Aorta (tissue), 5 donors: ENCODE measurements around the gene STX3. TPM values are rescaled to one million over a fixed set of nuclear protein-coding genes. Genes with fewer than 3 reads are reported as not detected.

ENCODE experiments used
- ATAC-seq: fragments of 200-7000 bp; cut with Tn5 transposase; one replicate; pipeline ENCODE4 v1.9.1; 2022; ENCODE audit warnings: moderate library complexity; ENCODE audit not compliant: low FRiP score
- DNase-seq, 2 donors: peaks; one replicate each; pipeline ENCODE4 v3.0.0-alpha.2; 2020
- H3K27ac ChIP-seq, 2 donors: one replicate each; pipeline ENCODE4 v1.5.1; 2013; ENCODE audit warnings: low read length in 2 of 2, mild to moderate bottlenecking in 2 of 2, moderate library complexity in 2 of 2, control low read depth in 1 of 2, inconsistent platforms in 1 of 2, low read depth in 1 of 2
- H3K27me3 ChIP-seq, 2 donors: one replicate each; pipeline ENCODE4 v1.6.1; 2013; ENCODE audit warnings: control low read depth in 1 of 2, low read length in 1 of 2, mild to moderate bottlenecking in 1 of 2, moderate library complexity in 1 of 2; ENCODE audit not compliant: insufficient read depth in 2 of 2, control insufficient read depth in 1 of 2
- H3K36me3 ChIP-seq, 2 donors: one replicate each; pipeline ENCODE4 v1.6.1; 2013; ENCODE audit warnings: control low read depth in 1 of 2, low read length in 1 of 2, mild to moderate bottlenecking in 1 of 2; ENCODE audit not compliant: insufficient read depth in 2 of 2, control insufficient read depth in 1 of 2
- H3K4me1 ChIP-seq, 2 donors: one replicate each; pipeline ENCODE4 v1.6.1; 2013; ENCODE audit warnings: low read length in 2 of 2, control low read depth in 1 of 2, mild to moderate bottlenecking in 1 of 2, moderate library complexity in 1 of 2; ENCODE audit not compliant: insufficient read depth in 2 of 2, control insufficient read depth in 1 of 2
- H3K4me3 ChIP-seq, 2 donors: one replicate each; pipeline ENCODE4 v1.5.1; 2013; ENCODE audit warnings: low read length in 2 of 2, control low read depth in 1 of 2, mild to moderate bottlenecking in 1 of 2
- H3K9me3 ChIP-seq: one replicate; pipeline ENCODE4 v1.6.1; 2013; ENCODE audit warnings: mild to moderate bottlenecking, low read length; ENCODE audit not compliant: control insufficient read depth
- WGBS, 2 donors: extraction: QIAGEN DNeasy Blood & Tissue Kit; methylation state at CpG; one replicate each; pipeline ENCODE4 v1.1.7; 2013; 5-methylcytosine and 5-hydroxymethylcytosine counted together
- intact Hi-C, 2 donors: fragments of 100-400 bp; cut with DNase I; formaldehyde crosslinking; loops; one replicate each; pipeline versions ENCODE4 v1.14.2 to v1.15.0; 2022
- polyA plus RNA-seq, 2 donors: library from polyadenylated mRNA; stranded (reverse); fragments of 200-250 nt; gene quantifications; one replicate each; pipeline ENCODE4 v1.2.3, GENCODE V29; 2013
- total RNA-seq, 2 donors: library from RNA; stranded (reverse); fragmentation: NEBNext Ultra II Directional; extraction: Animal tissue kit (Norgen Biotek cat#: 25700); gene quantifications; one replicate each; pipeline ENCODE4 v1.2.1, GENCODE V29; 2021
- donor health status: healthy with polysubstance abuse.
- donor health status: Bipolar disorder and iron deficiency.
- donor health status: DM: no; HTN: no; CAD: no.
- donor health status: DM: no; HTN: no; CAD: no.
- donor health status: DM: yes; HTN: yes; CAD: no.

STX3 gene
- total and polyA plus RNA-seq, 4 donors, result 12.7 to 23.2 (median 21.7) TPM

DNA sequence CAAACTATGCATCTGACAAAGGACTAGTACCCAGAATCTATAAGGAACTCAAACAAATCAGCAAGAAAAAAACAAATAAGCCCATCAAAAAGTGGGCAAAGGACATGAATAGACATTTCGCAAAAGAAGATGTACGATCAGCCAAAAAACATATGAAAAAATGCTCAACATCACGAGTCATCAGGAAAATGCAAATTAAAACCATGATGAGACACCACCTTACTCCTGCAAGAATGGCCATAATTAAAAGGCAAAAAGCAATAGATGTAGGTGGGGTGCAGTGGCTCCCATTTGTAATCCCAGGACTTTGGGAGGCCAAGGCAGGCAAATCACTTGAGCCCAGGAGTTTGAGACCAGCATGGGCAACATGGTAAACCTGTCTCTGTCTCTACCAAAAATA, 31.1 kb upstream of the STX3 start:
- intact Hi-C loops, result no loop called here
- Histone ChIP-seq H3K4me3 (no peak overlapping the region), H3K9me3 (no peaks in the 10 kb centered on the region), H3K36me3 (no peaks in the 10 kb centered on the region), H3K4me1 (no peaks in the 10 kb centered on the region), H3K27ac (no peak overlapping the region), H3K27me3 (no peaks in the 10 kb centered on the region)
- 78 to 86% methylated on average over 3 of the region's 3 CpGs for WGBS, 2 donors
- ATAC-seq (no peak), DNase-seq (no peak)

DNA sequence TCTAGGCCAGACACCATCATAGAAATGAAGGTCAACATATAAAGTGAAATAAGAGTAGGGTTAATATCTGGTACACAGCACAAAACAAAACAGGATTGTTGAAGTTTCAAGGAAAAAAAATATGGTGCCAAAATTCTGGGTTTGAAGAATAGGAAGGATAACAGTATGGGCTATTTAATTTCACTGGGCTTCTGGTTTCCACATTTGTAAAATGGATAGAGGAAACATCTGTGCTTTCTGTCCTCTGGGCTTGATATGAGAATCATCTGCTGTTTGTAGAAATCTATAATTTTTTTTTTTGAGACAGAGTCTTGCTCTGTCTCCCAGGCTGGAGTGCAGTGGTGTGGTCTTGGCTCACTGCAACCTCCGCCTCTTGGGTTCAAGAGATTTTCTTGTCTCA, 27.8 kb upstream of the STX3 start:
- intact Hi-C loops, result no loop called here
- Histone ChIP-seq H3K36me3 (no peaks in the 10 kb centered on the region), H3K27me3 (no peaks in the 10 kb centered on the region), H3K4me1 (no peaks in the 10 kb centered on the region), H3K9me3 (no peaks in the 10 kb centered on the region), H3K4me3 (no peak overlapping the region), H3K27ac (no peak overlapping the region)
- DNase-seq (no peak), ATAC-seq (no peak)
- WGBS, 2 donors, result 91% methylated on average over 1 of the region's 1 CpG

DNA sequence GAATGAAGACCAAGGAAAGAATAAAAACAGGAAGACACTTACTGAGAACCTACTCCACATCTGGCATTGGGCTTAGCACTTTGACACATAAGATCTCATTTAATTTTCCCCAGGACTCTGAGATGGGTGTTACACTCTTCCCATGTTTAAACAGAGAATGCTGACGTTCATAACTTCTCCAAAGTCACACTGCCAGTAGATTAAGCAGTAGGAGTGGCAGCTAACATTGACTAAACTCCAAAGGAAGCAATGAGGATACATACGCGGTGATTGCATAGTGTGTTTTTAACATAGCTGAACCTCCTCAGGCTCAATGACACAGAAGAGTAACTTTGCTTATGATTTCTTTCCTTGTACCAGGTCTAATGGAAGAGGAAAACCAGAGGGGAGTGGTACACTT, 27.0 kb upstream of the STX3 start:
- H3K4me3 ChIP-seq, result no peak overlapping the region
- no peaks in the 10 kb centered on the region for H3K36me3 ChIP-seq
- H3K27me3 ChIP-seq, result no peaks in the 10 kb centered on the region
- ATAC-seq (no peak), DNase-seq (no peak)
- WGBS, 2 donors, result 76 to 77% methylated on average over 3 of the region's 3 CpGs
- no peak overlapping the region for H3K27ac ChIP-seq
- intact Hi-C loops, result no loop called here
- no peaks in the 10 kb centered on the region for H3K4me1 ChIP-seq
- no peaks in the 10 kb centered on the region for H3K9me3 ChIP-seq

DNA sequence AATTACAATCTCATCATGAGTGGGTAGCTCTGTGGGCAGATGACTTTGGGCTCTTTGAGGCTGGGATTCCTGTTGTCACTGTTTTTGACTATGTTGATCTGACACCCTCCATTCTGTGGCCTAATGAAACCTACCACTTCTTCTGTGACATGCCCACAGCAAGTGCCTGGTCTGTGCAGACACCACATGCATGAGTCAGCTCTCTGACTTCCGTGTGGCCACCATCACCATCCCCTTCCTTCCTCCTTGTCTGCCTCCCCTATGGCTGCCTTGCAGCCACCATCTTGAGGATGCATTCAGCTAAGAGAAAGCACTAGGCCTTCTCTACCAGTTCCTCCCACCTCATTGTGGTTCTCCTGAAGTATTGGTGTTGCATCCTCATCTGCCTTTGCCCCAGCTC, 26.3 kb upstream of the STX3 start:
- peak; percentile 48 for ATAC-seq
- intact Hi-C loops, result no loop called here

DNA sequence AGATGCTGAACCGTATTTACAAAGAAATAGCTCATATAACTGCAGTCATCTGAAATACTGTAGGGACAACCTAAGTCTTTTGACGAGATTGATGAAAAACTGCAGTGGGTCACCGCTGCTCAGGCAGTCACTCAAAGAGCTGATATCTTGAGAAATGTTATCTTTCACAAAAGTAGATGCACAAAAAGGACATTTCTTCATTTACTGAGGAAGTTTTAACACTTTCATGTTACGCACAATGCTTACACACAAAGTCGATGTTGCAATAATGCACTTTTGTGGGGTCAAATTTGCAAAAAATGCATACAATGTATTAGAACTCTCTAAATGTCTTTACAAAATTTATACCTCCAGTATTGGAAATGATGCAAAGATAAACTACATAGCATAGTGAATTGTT, 25.3 kb upstream of the STX3 start:
- Histone ChIP-seq H3K4me3 (no peak overlapping the region), H3K36me3 (no peaks in the 10 kb centered on the region), H3K27ac (no peak overlapping the region), H3K9me3 (no peaks in the 10 kb centered on the region), H3K27me3 (no peaks in the 10 kb centered on the region), H3K4me1 (no peaks in the 10 kb centered on the region)
- DNase-seq, result no peak
- intact Hi-C loops, result no loop called here
- WGBS, 2 donors, result 80% methylated on average over 5 of the region's 5 CpGs
- no peak for ATAC-seq

More for the DNA sequence above, 26.3 kb upstream of the STX3 start:
- H3K4me3 ChIP-seq, result no peak overlapping the region
- H3K27me3 ChIP-seq, result no peaks in the 10 kb centered on the region
- H3K27ac ChIP-seq, result no peak overlapping the region
- 66 to 85% methylated on average over 1 of the region's 1 CpG for WGBS, 2 donors
- no peaks in the 10 kb centered on the region for H3K9me3 ChIP-seq
- no peaks in the 10 kb centered on the region for H3K4me1 ChIP-seq
- no peaks in the 10 kb centered on the region for H3K36me3 ChIP-seq
- DNase-seq, result no peak

DNA sequence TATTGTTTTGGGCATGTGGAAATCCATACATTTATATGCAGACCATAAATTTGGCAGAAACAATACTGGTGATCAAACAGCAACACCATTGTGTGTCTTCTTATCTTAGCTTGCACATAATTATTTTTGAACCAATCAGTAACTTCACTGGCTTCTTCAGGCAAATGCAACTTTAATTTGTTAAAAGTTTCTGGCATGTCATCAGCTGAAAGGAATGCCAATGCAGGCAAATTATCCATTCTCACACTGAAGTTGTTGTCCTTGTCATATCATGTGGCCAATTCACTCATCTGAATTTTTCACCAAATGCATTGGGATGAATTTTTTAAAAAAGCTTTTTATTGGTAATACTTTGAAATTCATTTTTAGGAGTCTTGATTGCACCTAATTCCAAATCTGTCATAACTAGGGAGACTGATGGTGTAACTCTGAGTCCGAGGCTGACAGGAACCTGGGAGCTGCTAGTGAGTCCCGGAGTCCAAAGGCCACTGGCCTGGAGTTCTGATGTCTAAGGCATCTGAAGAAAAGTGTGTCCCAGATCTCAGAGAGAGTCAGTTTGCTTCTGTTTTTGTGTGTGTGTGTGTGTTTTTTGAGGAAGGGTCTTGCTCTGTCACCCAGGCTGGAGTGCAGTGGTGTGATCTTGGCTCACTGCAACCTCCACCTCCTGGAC, 24.1 kb upstream of the STX3 start:
- Histone ChIP-seq H3K9me3 (no peaks in the 10 kb centered on the region), H3K4me1 (no peaks in the 10 kb centered on the region), H3K4me3 (no peak overlapping the region), H3K36me3 (no peaks in the 10 kb centered on the region), H3K27ac (no peak overlapping the region), H3K27me3 (no peaks in the 10 kb centered on the region)
- 68% methylated on average over 2 of the region's 2 CpGs for WGBS, 2 donors
- DNase-seq (no peak), ATAC-seq (no peak)
- intact Hi-C loops, result no loop called here

DNA sequence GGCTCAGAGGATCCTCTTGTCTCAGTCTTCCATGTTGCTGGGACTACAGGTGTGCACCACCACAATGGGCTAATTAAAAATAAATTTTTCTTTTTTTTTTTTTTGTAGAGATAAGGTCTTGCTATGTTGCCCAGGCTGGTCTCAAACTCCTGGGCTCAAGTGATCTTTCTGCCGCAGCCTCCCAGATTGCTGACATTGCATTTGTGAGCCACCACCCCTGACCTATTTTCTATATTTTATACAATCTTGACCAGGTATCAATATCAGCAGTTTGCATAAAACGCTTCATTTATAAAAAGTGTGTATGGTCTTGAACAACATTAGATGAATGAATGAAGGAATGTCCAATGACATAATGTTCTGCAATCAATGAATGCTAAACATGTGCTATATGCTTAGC, 9.1 kb upstream of the STX3 start:
- Histone ChIP-seq H3K9me3 (no peaks in the 10 kb centered on the region), H3K4me1 (no peaks in the 10 kb centered on the region), H3K27me3 (peaks cover 0 to 4% of the 10 kb centered on the region in 2 donors), H3K4me3 (no peak overlapping the region), H3K27ac (no peak overlapping the region), H3K36me3 (no peaks in the 10 kb centered on the region)
- intact Hi-C loops, result no loop called here
- no peak for ATAC-seq
- DNase-seq, result no peak
- WGBS, 2 donors, result 87 to 89% methylated on average over 2 of the region's 2 CpGs

DNA sequence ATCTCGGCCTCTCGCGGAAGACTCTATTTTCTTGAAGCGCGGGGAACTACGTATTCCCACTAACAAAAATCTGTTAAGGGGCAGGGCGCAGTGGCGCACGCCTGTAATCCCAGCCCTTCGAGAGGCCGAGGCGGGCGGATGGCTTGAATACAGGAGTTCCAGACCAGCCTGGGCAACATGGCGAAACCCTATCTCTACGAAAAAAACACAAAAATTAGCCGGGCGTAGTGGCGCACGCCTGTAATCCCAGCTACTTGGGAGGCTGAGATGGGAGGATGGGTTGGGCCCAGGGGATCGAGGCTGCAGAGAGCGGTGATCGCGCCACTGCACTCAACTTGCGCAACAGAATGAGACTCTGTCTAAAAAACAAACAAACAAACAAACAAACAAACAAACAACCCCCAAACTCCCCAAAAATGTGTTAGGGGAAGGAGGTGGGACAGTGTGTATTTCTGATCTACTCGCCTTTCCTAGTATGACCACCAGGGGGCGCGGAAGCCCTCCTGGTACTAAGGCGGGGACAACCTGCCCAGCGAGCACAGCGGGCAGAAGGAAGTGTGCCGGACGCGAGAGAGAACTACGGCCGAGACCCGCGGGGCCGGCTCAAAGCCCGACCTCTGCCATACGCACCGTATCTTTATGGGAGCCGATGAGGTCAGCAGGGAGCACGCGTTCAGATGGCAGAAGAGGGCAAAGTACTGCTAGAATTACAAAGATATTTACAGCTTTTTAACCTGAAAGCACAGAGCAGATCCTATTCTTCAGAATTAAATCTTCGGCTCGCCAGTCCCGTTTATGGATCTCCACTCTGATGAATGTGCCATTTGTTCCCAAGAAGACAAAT, 1.3 kb upstream of the STX3 start:
- intact Hi-C loops, result loop anchor here (1.0 to 10.0 kb wide), 5 partner anchors 48 to 199 kb away; partner anchors contain the start of genes MRPL16 (in 1 of the 2) and PATL1 (in 1 of the 2)
- 30 to 32% methylated on average over 47 of the region's 47 CpGs for WGBS, 2 donors
- Histone ChIP-seq H3K9me3 (no peaks in the 10 kb centered on the region), H3K36me3 (no peaks in the 10 kb centered on the region), H3K27ac (no peak overlapping the region), H3K27me3 (no peaks in the 10 kb centered on the region), H3K4me3 (peak overlapping the region; percentile 91 to 95), H3K4me1 (peaks cover 0 to 2% of the 10 kb centered on the region in 2 donors)
- peak; percentile 93 for ATAC-seq
- peak; percentile 91 to 95 for DNase-seq

DNA sequence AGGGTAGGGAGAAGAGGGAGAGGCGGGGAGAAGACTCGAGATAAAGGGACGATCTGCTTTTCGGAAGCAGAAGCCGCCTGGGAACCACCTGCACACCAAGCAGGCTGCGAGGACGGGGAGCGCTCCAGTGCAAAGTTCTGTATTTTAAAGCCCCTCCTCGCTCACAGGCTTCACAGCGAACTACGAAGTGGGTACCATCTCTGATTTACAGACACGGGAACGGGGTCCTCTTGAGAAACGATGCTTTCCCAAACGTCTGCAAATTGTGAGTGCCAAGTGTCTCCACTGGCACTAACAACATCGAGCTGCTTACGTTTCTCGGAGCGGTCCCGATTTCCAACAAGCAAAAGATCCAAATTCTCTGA, 700 bp upstream of the STX3 start:
- Histone ChIP-seq H3K4me3 (peak overlapping the region; percentile 91 to 95), H3K27ac (peak overlapping the region in 1 of 2 donors; percentile 98), H3K36me3 (peaks cover 0 to 2% of the 10 kb centered on the region in 2 donors), H3K27me3 (no peaks in the 10 kb centered on the region), H3K9me3 (no peaks in the 10 kb centered on the region), H3K4me1 (peaks cover 0 to 2% of the 10 kb centered on the region in 2 donors)
- WGBS, 2 donors, result 0% methylated on average over 20 of the region's 20 CpGs
- intact Hi-C loops, result loop anchor here (1.0 to 10.0 kb wide), 5 partner anchors 48 to 200 kb away; partner anchors contain the start of genes MRPL16 (in 1 of the 2) and PATL1 (in 1 of the 2)
- DNase-seq (no peak), ATAC-seq (peak; percentile 10)
